ENCODE data around the gene CFB.
A peak's percentile ranks its signal among the peaks of the same experiment; 100 is the strongest.

CFB gene

GRCh38 chr6:31899882-31900722 lies 45.8 kb upstream of the CFB start:
- H3K4me3 ChIP-seq (ENCODE audit: low read depth, low read length), result no peak overlapping the region
- no peak for DNase-seq (ENCODE audit: low read depth)
- no peak for TF ChIP-seq CTCF (IDR thresholded peaks at IDR 0.05; ENCODE audit: control insufficient read depth, extremely low read depth, insufficient read depth)

GRCh38 chr6:31900917-31901414 lies 44.9 kb upstream of the CFB start:
- H3K4me3 ChIP-seq (ENCODE audit: low read depth, low read length), result peak overlapping the region; percentile 63
- TF ChIP-seq CTCF (IDR thresholded peaks at IDR 0.05; ENCODE audit: control insufficient read depth, extremely low read depth, insufficient read depth), result no peak
- DNase-seq (ENCODE audit: low read depth), result no peak

GRCh38 chr6:31901415-31901952 lies 44.4 kb upstream of the CFB start:
- H3K4me3 ChIP-seq (ENCODE audit: low read depth, low read length), result peak overlapping the region; percentile 63
- no peak for DNase-seq (ENCODE audit: low read depth)
- TF ChIP-seq CTCF (IDR thresholded peaks at IDR 0.05; ENCODE audit: control insufficient read depth, extremely low read depth, insufficient read depth), result no peak

GRCh38 chr6:31901953-31902643 lies 43.8 kb upstream of the CFB start, which contains the start of gene ZBTB12:
ZBTB12 (minus strand) TSS chr6:31902086; CDS start chr6:31901305, 781 bp downstream.
- peak within 1 kb of the TSS; percentile 63 for H3K4me3 ChIP-seq (ENCODE audit: low read depth, low read length)
- peak; percentile 79 for DNase-seq (ENCODE audit: low read depth)
- TF ChIP-seq CTCF (IDR thresholded peaks at IDR 0.05; ENCODE audit: control insufficient read depth, extremely low read depth, insufficient read depth), result no peak

- no peak overlapping the region for H3K4me3 ChIP-seq (ENCODE audit: low read depth, low read length)
- TF ChIP-seq CTCF (IDR thresholded peaks at IDR 0.05; ENCODE audit: control insufficient read depth, extremely low read depth, insufficient read depth), result no peak
- no peak for DNase-seq (ENCODE audit: low read depth)
Observed at GRCh38 chr6:31903957-31904356, 41.9 kb upstream of the CFB start.

- H3K4me3 ChIP-seq (ENCODE audit: low read depth, low read length), result no peak overlapping the region
- DNase-seq (ENCODE audit: low read depth), result no peak
- TF ChIP-seq CTCF (IDR thresholded peaks at IDR 0.05; ENCODE audit: control insufficient read depth, extremely low read depth, insufficient read depth), result no peak
Observed at GRCh38 chr6:31905041-31905440, 40.9 kb upstream of the CFB start.

All from LNCaP clone FGC (cell line).